GM12878 (cell line): ENCODE data around the gene CDC34. TPM values are rescaled to one million over a fixed set of nuclear protein-coding genes. Genes with fewer than 3 reads are reported as not detected.

Source experiments
- ATAC-seq: fragments of 200-7000 bp; cut with Tn5 transposase; 3 replicates; pipeline ENCODE4 v1.9.1; 2020; ENCODE audit warnings: mild to moderate bottlenecking, moderate library complexity
- BruUV-seq: library from RNA; stranded (reverse); fragments of 400-500 nt; replicated peaks from 2 replicates; lab custom pipeline; 2021; lab: Mats Ljungman, UMichigan
- CTCF ChIA-PET: fragments of 300-600 bp; sonication (Branson Sonifier 250); formaldehyde crosslinking; extraction: SDS; loops from one replicate; lab custom pipeline; 2021; ENCODE audit warnings: inconsistent platforms; lab: Yijun Ruan, JAX
- POLR2A ChIA-PET: fragments of 350-600 bp; formaldehyde crosslinking; extraction: SDS; loops from one replicate; lab custom pipeline; 2021; ENCODE audit warnings: inconsistent platforms; lab: Charles Lee
- RAD21 ChIA-PET: fragments of 300-600 bp; sonication (Branson Sonifier 250); formaldehyde crosslinking; loops from one replicate; lab custom pipeline; 2023; ENCODE audit warnings: antibody characterized with exemption; ENCODE audit not compliant: unreplicated experiment; lab: Charles Lee
- SMC1A ChIA-PET: fragments of 300-600 bp; sonication (Branson Sonifier 250); formaldehyde crosslinking; loops from one replicate; lab custom pipeline; 2023; ENCODE audit not compliant: unreplicated experiment, uncharacterized antibody; lab: Charles Lee
- DNase-seq: peaks from one replicate; pipeline ENCODE4 v3.0.0-alpha.2; 2011; ENCODE audit warnings: low read depth, low spot score
- FAIRE-seq: peaks from 3 replicates; lab custom pipeline; 2011; peaks lifted over from hg19 to GRCh38; lab: Jason Lieb, UNC
- H2AFZ ChIP-seq: 2 replicates; pipeline ENCODE4 v1.6.0; 2011; ENCODE audit warnings: low read depth, low read length, control low read depth; ENCODE audit not compliant: control insufficient read depth
- H3K27ac ChIP-seq: 2 replicates; pipeline ENCODE4 v1.5.1; 2011; ENCODE audit warnings: control low read depth; ENCODE audit not compliant: control insufficient read depth, insufficient read depth
- H3K27me3 ChIP-seq, 2 experiments: replicated peaks in 1 of 2; 2 replicates each; pipeline versions ENCODE4 v1.6.0 to v1.6.1; 2011; ENCODE audit warnings: low read length in 1 of 2; ENCODE audit not compliant: control insufficient read depth in 2 of 2, insufficient read depth in 2 of 2
- H3K36me3 ChIP-seq, 2 experiments: 2 replicates each; pipeline ENCODE4 v1.5.1; 2011; ENCODE audit warnings: low read length in 1 of 2; ENCODE audit not compliant: control insufficient read depth in 2 of 2, insufficient read depth in 2 of 2
- H3K4me1 ChIP-seq: 2 replicates; pipeline ENCODE4 v1.6.1; 2011; ENCODE audit warnings: mild to moderate bottlenecking, low read length, moderate library complexity, mixed read lengths; ENCODE audit not compliant: control insufficient read depth, insufficient read depth
- H3K4me2 ChIP-seq: 2 replicates; pipeline ENCODE4 v1.6.0; 2011; ENCODE audit warnings: control low read depth; ENCODE audit not compliant: control insufficient read depth, insufficient read depth
- H3K4me3 ChIP-seq: fragments of 200-600 bp; sonication (generic); 2 replicates; pipeline ENCODE4 v1.5.1; 2016
- H3K79me2 ChIP-seq: 2 replicates; pipeline ENCODE4 v1.6.0; 2011; ENCODE audit warnings: low read length; ENCODE audit not compliant: control insufficient read depth, insufficient read depth
- H3K9ac ChIP-seq: 2 replicates; pipeline ENCODE4 v1.8.0; 2011; ENCODE audit warnings: low read length, control low read depth, mixed read lengths; ENCODE audit not compliant: control insufficient read depth, insufficient read depth
- H3K9me3 ChIP-seq: replicated peaks from 3 replicates; pipeline ENCODE4 v1.5.1; 2011; ENCODE audit warnings: mild to moderate bottlenecking, low read length; ENCODE audit not compliant: control insufficient read depth, insufficient read depth
- H4K20me1 ChIP-seq: 2 replicates; pipeline ENCODE4 v1.6.0; 2011; ENCODE audit not compliant: control insufficient read depth, insufficient read depth
- BCL3 ChIP-seq: IDR thresholded peaks from 2 replicates; pipeline ENCODE4 v1.6.1; 2011; ENCODE audit warnings: borderline replicate concordance, low read depth, mild to moderate bottlenecking, moderate library complexity, low read length; ENCODE audit not compliant: insufficient read depth, poor library complexity, severe bottlenecking
- ESRRA ChIP-seq: IDR thresholded peaks from 2 replicates; pipeline ENCODE4 v1.6.1; 2012; ENCODE audit warnings: mild to moderate bottlenecking, low read length, improper control_type of control experiment
- KAT2A ChIP-seq: conservative IDR thresholded peaks from 2 replicates; pipeline ENCODE4 v1.6.1; 2011; ENCODE audit warnings: low read depth, low read length; ENCODE audit not compliant: control insufficient read depth
- NFIC ChIP-seq: IDR thresholded peaks from 2 replicates; pipeline ENCODE4 v1.6.1; 2012; ENCODE audit warnings: low read depth, mild to moderate bottlenecking, inconsistent platforms, low read length, moderate library complexity
- RUNX3 ChIP-seq: IDR thresholded peaks from 2 replicates; pipeline ENCODE4 v1.6.1; 2012; ENCODE audit warnings: low read length, inconsistent platforms
- ZBTB33 ChIP-seq: fragments of 450-650 bp; IDR thresholded peaks from 2 replicates; pipeline ENCODE4 v1.6.1; 2017; ENCODE audit warnings: mild to moderate bottlenecking
- WGBS: methylation state at CpG from one replicate; pipeline ENCODE4 v1.1.6; 2016; ENCODE audit warnings: low lambda C conversion rate; ENCODE audit not compliant: insufficient replicate concordance, insufficient coverage; ENCODE audit errors: missing lambda C conversion rate; 5-methylcytosine and 5-hydroxymethylcytosine counted together
- in situ Hi-C: fragments of 300-500 bp; cut with MboI; formaldehyde crosslinking; loops from 9 replicates; pipeline ENCODE4 v1.14.3; 2018; ENCODE audit warnings: mixed read lengths
- intact Hi-C: fragments of 100-400 bp; cut with micrococcal nuclease; formaldehyde crosslinking; loops from one replicate; pipeline ENCODE4 v1.14.2; 2022; ENCODE audit not compliant: unreplicated experiment
- polyA plus RNA-seq, 11 experiments: library from polyadenylated mRNA; depleted of rRNA in 4 of 11; unstranded in 6 of 11; stranded (reverse) in 5 of 11; fragments of >200 nt; fragmentation: Nextera tagmentation in 4 of 11; fragmentation: Illumina TruSeq in 1 of 11; extraction: Ambion mirVana in 4 of 11; extraction: Trizol in 1 of 11; gene quantifications; 1 replicate in 1 of 11; 2 replicates in 10 of 11; pipeline versions ENCODE4 v1.2.1 to v1.2.3, GENCODE V29; 2011 to 2016; ENCODE audit warnings: inconsistent platforms in 2 of 11, missing spikeins in 2 of 11, low read depth in 1 of 11
- total RNA-seq, 4 experiments: library from RNA; depleted of rRNA in 3 of 4; stranded (reverse); fragments of >200 nt in 3 of 4; fragmentation: Illumina TruSeq in 1 of 4; extraction: Trizol in 1 of 4; gene quantifications; 2 replicates each; pipeline versions ENCODE4 v1.2.1 to v1.2.3, GENCODE V29; 2013 to 2021

CDC34 gene
- total and polyA plus RNA-seq, 10 of the 15 experiments (the other 5 are each of a cell fraction or from before 2014, with no cell fraction given): 0.31 to 48.9 (median 28.5) TPM

- RAD21 ChIA-PET: no interaction called here
- intact Hi-C loops: no loop called here
These were observed 29.9 kb upstream of the CDC34 start for GRCh38 chr19:501646-502045.

More at GRCh38 chr19:501646-502045, 29.9 kb upstream of the CDC34 start:
- ChIA-PET POLR2A (no interaction called here), SMC1A (no interaction called here), CTCF (interaction anchor here (1.0 kb wide), 1 partner anchor 9 kb away, joined by 4 read pairs; no protein-coding TSS in a partner anchor)
- Histone ChIP-seq H3K4me3 (no peak overlapping the region), H3K79me2 (no peaks in the 10 kb centered on the region), H3K9ac (no peak overlapping the region), H3K27me3 (no peaks in the 10 kb centered on the region; a peak in 1 of 4 replicates), H4K20me1 (no peaks in the 10 kb centered on the region), H3K27ac (no peak overlapping the region), H2AFZ (no peak overlapping the region), H3K4me2 (no peak overlapping the region), H3K9me3 (no peaks in the 10 kb centered on the region; the same call in 2 of the 3 replicates)
- FAIRE-seq (no peak), ATAC-seq (no peak), DNase-seq (no peak)
- 81% methylated on average over 8 of the region's 17 CpGs for WGBS
- in situ Hi-C loops: no loop called here
- TF ChIP-seq ESRRA (no peak), ZBTB33 (no peak), RUNX3 (no peak), KAT2A (no peak), NFIC (no peak), BCL3 (no peak)
- TF ChIP-seq, all 136 proteins: peak for 0
- Histone ChIP-seq H3K4me1 (no peaks in the 10 kb centered on the region), H3K36me3 (no peaks in the 10 kb centered on the region)
- BruUV-seq: no TSS peak
